SU-DHL-6 (cell line): ENCODE results near the gene SF3B4.

Experiments used
- EZH2phosphoT487 ChIP-seq: fragments of 200-600 bp; sonication (generic), shearing (Covaris generic); conservative IDR thresholded peaks from 2 replicates; pipeline ENCODE4 v1.6.1; 2018; ENCODE audit warnings: mild to moderate bottlenecking, antibody characterized with exemption, low read length, moderate library complexity, mixed read lengths
- TF ChIP-seq, protein P1 (sequence below): fragments of 200-600 bp; sonication (generic); IDR thresholded peaks from one replicate; pipeline ENCODE4 v1.5.1; 2017; ENCODE audit warnings: antibody characterized with exemption, mild to moderate bottlenecking, low read length, moderate library complexity; ENCODE audit not compliant: insufficient read depth, poor library complexity, severe bottlenecking

DNA sequence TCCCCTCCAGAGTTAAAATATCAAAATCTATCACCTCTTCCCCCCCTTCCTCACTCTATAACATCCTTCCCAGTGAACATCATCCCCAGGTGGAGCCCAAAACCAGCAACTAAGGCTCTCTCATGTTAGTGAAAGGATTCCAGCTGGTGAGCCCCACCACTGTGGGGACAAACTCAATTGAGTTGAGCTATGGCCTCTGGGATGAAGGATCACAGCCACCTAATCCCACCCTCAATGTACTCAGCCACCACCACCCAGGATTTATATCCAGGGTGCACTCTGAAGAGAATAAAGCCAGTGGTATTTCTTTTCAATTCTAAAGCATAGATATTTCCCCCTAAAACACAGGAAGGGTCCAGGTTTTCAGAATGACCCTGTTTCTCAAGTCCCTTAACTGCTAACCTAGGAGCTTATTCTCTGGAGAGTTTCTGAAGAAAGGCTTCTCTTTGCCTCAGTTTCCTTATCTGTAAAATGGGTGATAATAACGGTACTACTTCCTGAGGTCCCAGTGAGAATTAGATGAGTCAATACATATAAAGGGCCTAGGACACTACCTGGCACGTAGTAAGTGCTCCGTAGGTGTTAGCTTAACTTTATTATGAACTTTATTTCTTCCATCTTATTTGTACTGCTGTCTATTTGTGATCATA, 43.9 kb downstream of the SF3B4 start:
- TF ChIP-seq, protein P1, sequence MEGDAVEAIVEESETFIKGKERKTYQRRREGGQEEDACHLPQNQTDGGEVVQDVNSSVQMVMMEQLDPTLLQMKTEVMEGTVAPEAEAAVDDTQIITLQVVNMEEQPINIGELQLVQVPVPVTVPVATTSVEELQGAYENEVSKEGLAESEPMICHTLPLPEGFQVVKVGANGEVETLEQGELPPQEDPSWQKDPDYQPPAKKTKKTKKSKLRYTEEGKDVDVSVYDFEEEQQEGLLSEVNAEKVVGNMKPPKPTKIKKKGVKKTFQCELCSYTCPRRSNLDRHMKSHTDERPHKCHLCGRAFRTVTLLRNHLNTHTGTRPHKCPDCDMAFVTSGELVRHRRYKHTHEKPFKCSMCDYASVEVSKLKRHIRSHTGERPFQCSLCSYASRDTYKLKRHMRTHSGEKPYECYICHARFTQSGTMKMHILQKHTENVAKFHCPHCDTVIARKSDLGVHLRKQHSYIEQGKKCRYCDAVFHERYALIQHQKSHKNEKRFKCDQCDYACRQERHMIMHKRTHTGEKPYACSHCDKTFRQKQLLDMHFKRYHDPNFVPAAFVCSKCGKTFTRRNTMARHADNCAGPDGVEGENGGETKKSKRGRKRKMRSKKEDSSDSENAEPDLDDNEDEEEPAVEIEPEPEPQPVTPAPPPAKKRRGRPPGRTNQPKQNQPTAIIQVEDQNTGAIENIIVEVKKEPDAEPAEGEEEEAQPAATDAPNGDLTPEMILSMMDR, result no peak
- TF ChIP-seq EZH2phosphoT487, result no peak
